H1 (cell line): ENCODE measurements around the gene KCNJ18. TPM values are rescaled to one million over a fixed set of nuclear protein-coding genes. Genes with fewer than 3 reads are reported as not detected.
"Not testable (repeated sequence)": the region's sequence is repeated elsewhere in the genome, so short reads cannot be mapped to it uniquely, and the experiment has no call there.

ENCODE experiments used
- CTCF ChIA-PET: fragments of 300-600 bp; sonication (Branson Sonifier 250); formaldehyde crosslinking; loops from one replicate; lab custom pipeline; 2021; ENCODE audit not compliant: partially characterized antibody; lab: Charles Lee
- POLR2A ChIA-PET: fragments of 300-600 bp; sonication (Branson Sonifier 250); formaldehyde crosslinking; loops from one replicate; lab custom pipeline; 2021; ENCODE audit warnings: inconsistent platforms; ENCODE audit not compliant: partially characterized antibody; lab: Charles Lee
- DNase-seq, 2 experiments: peaks; one replicate each; pipeline versions ENCODE4 v3.0.0 to v3.0.0-alpha.2; 2010 to 2022; ENCODE audit warnings: low spot score in 2 of 2, low read depth in 1 of 2, mixed read lengths in 1 of 2
- FAIRE-seq: peaks from 2 replicates; lab custom pipeline; 2011; peaks lifted over from hg19 to GRCh38; lab: Jason Lieb, UNC
- H2AFZ ChIP-seq: 2 replicates; pipeline ENCODE4 v1.8.1; 2012; ENCODE audit warnings: low read length, inconsistent platforms
- H2AK5ac ChIP-seq: 2 replicates; pipeline ENCODE4 v1.6.1; 2013; ENCODE audit warnings: low read depth, low read length
- H2BK120ac ChIP-seq: replicated peaks from 2 replicates; pipeline ENCODE3; 2013; ENCODE audit warnings: low read depth, low read length, inconsistent platforms
- H2BK12ac ChIP-seq: 2 replicates; pipeline ENCODE4 v1.6.1; 2013; ENCODE audit warnings: low read depth, low read length
- H2BK15ac ChIP-seq: 2 replicates; pipeline ENCODE4 v1.6.1; 2013; ENCODE audit warnings: low read length
- H2BK20ac ChIP-seq: 2 replicates; pipeline ENCODE4 v1.6.1; 2013; ENCODE audit warnings: low read length
- H2BK5ac ChIP-seq: 2 replicates; pipeline ENCODE4 v1.6.1; 2013; ENCODE audit warnings: low read depth, low read length
- H3K14ac ChIP-seq: 2 replicates; pipeline ENCODE4 v1.6.1; 2013; ENCODE audit warnings: inconsistent platforms; ENCODE audit not compliant: insufficient read length
- H3K18ac ChIP-seq: 2 replicates; pipeline ENCODE4 v1.6.1; 2013; ENCODE audit warnings: low read length; ENCODE audit errors: extremely low read depth
- H3K23ac ChIP-seq: 2 replicates; pipeline ENCODE4 v1.6.1; 2013; ENCODE audit warnings: inconsistent platforms; ENCODE audit not compliant: insufficient read length
- H3K23me2 ChIP-seq: 2 replicates; pipeline ENCODE4 v1.6.1; 2013; ENCODE audit warnings: low read depth, low read length
- H3K27ac ChIP-seq: 2 replicates; pipeline ENCODE4 v1.6.1; 2011; ENCODE audit warnings: low read depth, low read length, inconsistent platforms
- H3K27me3 ChIP-seq, 4 experiments: replicated peaks in 1 of 4; 1 replicate in 1 of 4; 2 replicates in 3 of 4; pipeline versions ENCODE4 v1.6.1 to v1.8.1; 2011 to 2013; ENCODE audit warnings: low read length in 3 of 4, mild to moderate bottlenecking in 3 of 4, inconsistent platforms in 2 of 4, mixed read lengths in 2 of 4, moderate library complexity in 1 of 4; ENCODE audit not compliant: control insufficient read depth in 3 of 4, insufficient read depth in 3 of 4; ENCODE audit errors: extremely low read depth in 1 of 4
- H3K36me3 ChIP-seq, 4 experiments: 2 replicates each; pipeline versions ENCODE4 v1.6.1 to v1.8.1; 2011 to 2013; ENCODE audit warnings: mild to moderate bottlenecking in 4 of 4, low read length in 3 of 4, moderate library complexity in 2 of 4, control low read depth in 1 of 4, inconsistent platforms in 1 of 4; ENCODE audit not compliant: insufficient read depth in 4 of 4, control insufficient read depth in 2 of 4
- H3K4ac ChIP-seq: replicated peaks from 2 replicates; pipeline ENCODE3; 2013; ENCODE audit warnings: low read length, low read depth, mixed read lengths, inconsistent platforms; ENCODE audit not compliant: insufficient read length
- H3K4me1 ChIP-seq, 4 experiments: replicated peaks in 1 of 4; 1 replicate in 1 of 4; 2 replicates in 3 of 4; pipeline versions ENCODE4 v1.6.1 to v1.8.1; 2011 to 2013; ENCODE audit warnings: low read length in 3 of 4, inconsistent platforms in 2 of 4, mixed read lengths in 1 of 4; ENCODE audit not compliant: insufficient read depth in 4 of 4, control insufficient read depth in 3 of 4
- H3K4me2 ChIP-seq, 2 experiments: 2 replicates each; pipeline versions ENCODE4 v1.6.1 to v1.8.1; 2011 to 2013; ENCODE audit warnings: low read depth in 2 of 2, low read length in 2 of 2, control low read depth in 1 of 2, inconsistent platforms in 1 of 2, mild to moderate bottlenecking in 1 of 2; ENCODE audit not compliant: insufficient read depth in 1 of 2
- H3K4me3 ChIP-seq, 4 experiments: fragments of 200-600, 300-600 bp in 1 of 4; sonication (generic), shearing (Covaris generic), sonication (Bioruptor Twin) in 1 of 4; 2 replicates each; pipeline versions ENCODE4 v1.5.1 to v1.8.1; 2011 to 2016; ENCODE audit warnings: low read length in 4 of 4, low read depth in 3 of 4, control low read depth in 2 of 4, inconsistent platforms in 2 of 4, mild to moderate bottlenecking in 2 of 4, mixed read lengths in 1 of 4, moderate library complexity in 1 of 4; ENCODE audit not compliant: insufficient read depth in 2 of 4; ENCODE audit errors: extremely low read depth in 1 of 4
- H3K56ac ChIP-seq: replicated peaks from 2 replicates; pipeline ENCODE3; 2013; ENCODE audit warnings: low read depth, mild to moderate bottlenecking, mixed read lengths, low read length, inconsistent platforms; ENCODE audit not compliant: insufficient read length
- H3K79me1 ChIP-seq: 2 replicates; pipeline ENCODE4 v1.6.1; 2013; ENCODE audit warnings: low read depth, low read length, control low read depth
- H3K79me2 ChIP-seq, 2 experiments: 2 replicates each; pipeline versions ENCODE4 v1.6.1 to v1.8.1; 2012 to 2013; ENCODE audit warnings: low read length in 2 of 2, mild to moderate bottlenecking in 2 of 2, inconsistent platforms in 1 of 2; ENCODE audit not compliant: insufficient read depth in 2 of 2, control insufficient read depth in 1 of 2
- H3K9ac ChIP-seq, 4 experiments: replicated peaks in 1 of 4; 1 replicate in 1 of 4; 2 replicates in 3 of 4; pipeline versions ENCODE4 v1.6.1 to v1.8.1; 2011 to 2013; ENCODE audit warnings: low read depth in 3 of 4, low read length in 3 of 4, control low read depth in 2 of 4, mild to moderate bottlenecking in 2 of 4, moderate library complexity in 2 of 4, inconsistent platforms in 1 of 4; ENCODE audit errors: extremely low read depth in 1 of 4
- H3K9me3 ChIP-seq, 2 experiments: 2 replicates each; pipeline versions ENCODE4 v1.6.1 to v1.8.1; 2012 to 2013; ENCODE audit warnings: mild to moderate bottlenecking in 2 of 2, moderate library complexity in 2 of 2, control low read depth in 1 of 2, inconsistent platforms in 1 of 2, low read depth in 1 of 2, low read length in 1 of 2, mixed read lengths in 1 of 2; ENCODE audit not compliant: insufficient read depth in 2 of 2
- H4K20me1 ChIP-seq, 2 experiments: replicated peaks in 1 of 2; 2 replicates each; pipeline versions ENCODE3 to v1.8.1; 2011 to 2013; ENCODE audit warnings: inconsistent platforms in 2 of 2, low read length in 2 of 2, mild to moderate bottlenecking in 1 of 2; ENCODE audit not compliant: insufficient read depth in 2 of 2, control insufficient read depth in 1 of 2
- H4K5ac ChIP-seq: 2 replicates; pipeline ENCODE4 v1.6.1; 2013; ENCODE audit warnings: low read length, low read depth, mixed read lengths, inconsistent platforms; ENCODE audit not compliant: insufficient read length
- H4K8ac ChIP-seq: 2 replicates; pipeline ENCODE4 v1.8.0; 2013; ENCODE audit warnings: mild to moderate bottlenecking, moderate library complexity, low read length, inconsistent platforms; ENCODE audit not compliant: insufficient read depth; ENCODE audit errors: extremely low read depth
- H4K91ac ChIP-seq: replicated peaks from 2 replicates; pipeline ENCODE3; 2013; ENCODE audit warnings: low read length, mixed read lengths, inconsistent platforms; ENCODE audit not compliant: insufficient read length
- WGBS, 2 experiments: shearing (Covaris generic) in 1 of 2; methylation state at CpG; one replicate each; pipeline versions ENCODE4 v1.1.6 to v1.1.7; 2013 to 2015; ENCODE audit warnings: low lambda C conversion rate in 2 of 2, mixed read lengths in 2 of 2, inconsistent platforms in 1 of 2, low coverage in 1 of 2, missing lambda C conversion rate in 1 of 2; ENCODE audit not compliant: insufficient replicate concordance in 2 of 2, insufficient coverage in 1 of 2, insufficient read length in 1 of 2; ENCODE audit errors: extremely low coverage in 1 of 2, missing lambda C conversion rate in 1 of 2; 5-methylcytosine and 5-hydroxymethylcytosine counted together
- polyA plus RNA-seq, 7 experiments: library from polyadenylated mRNA; depleted of rRNA in 3 of 7; stranded (reverse) in 5 of 7; unstranded in 2 of 7; fragments of >200 nt in 5 of 7; fragments of 200-250 nt in 2 of 7; gene quantifications; 1 replicate in 5 of 7; 2 replicates in 1 of 7; 4 replicates in 1 of 7; pipeline versions ENCODE4 v1.2.1 to v1.2.3, GENCODE V29; 2011 to 2013; ENCODE audit warnings: missing spikeins in 2 of 7, mixed read lengths in 2 of 7
- total RNA-seq: library from RNA; stranded (reverse); fragmentation: NEBNext Ultra II Directional; extraction: Animal tissue kit (Norgen Biotek cat#: 25700); gene quantifications from 2 replicates; pipeline ENCODE4 v1.2.1, GENCODE V29; 2021

KCNJ18 gene
- total and polyA plus RNA-seq, 2 of the 8 experiments (the other 6 are each of a cell fraction or from before 2014, with no cell fraction given) = not detected

GRCh38 chr17:21663166-21663565 lies 29.2 kb upstream of the KCNJ18 start:
- H3K4me1 ChIP-seq, H3K4me3 ChIP-seq, H3K79me2 ChIP-seq, H4K91ac ChIP-seq, H4K20me1 ChIP-seq, H2BK15ac ChIP-seq, H2BK20ac ChIP-seq, H3K9ac ChIP-seq, H2BK120ac ChIP-seq, H3K23ac ChIP-seq, H3K27ac ChIP-seq, POLR2A ChIA-PET, H3K4ac ChIP-seq, H3K14ac ChIP-seq, H4K8ac ChIP-seq, H3K23me2 ChIP-seq, H2AK5ac ChIP-seq, H2BK5ac ChIP-seq, H2BK12ac ChIP-seq, FAIRE-seq, H3K56ac ChIP-seq, H3K27me3 ChIP-seq, H3K4me2 ChIP-seq, H3K18ac ChIP-seq, DNase-seq, CTCF ChIA-PET, H3K79me1 ChIP-seq, H3K36me3 ChIP-seq, H2AFZ ChIP-seq, H4K5ac ChIP-seq: not testable (repeated sequence)
- WGBS, 2 experiments = 62% methylated on average over 3 of the region's 3 CpGs; no CpG with 5 or more reads in 1 of the 2 experiments
- peaks cover 33 to 60% of the 10 kb centered on the region in 2 experiments for H3K9me3 ChIP-seq
